ENCODE measurements around the gene SLC4A2. TPM values are rescaled to one million over a fixed set of nuclear protein-coding genes. Genes with fewer than 3 reads are reported as not detected.
"Not testable (repeated sequence)": the region's sequence is repeated elsewhere in the genome, so short reads cannot be mapped to it uniquely, and the experiment has no call there.

SLC4A2 gene
- 199 and 223 TPM in 2 replicates for total RNA-seq (2014; rRNA removed; shearing (Covaris generic))
- 313 and 434 TPM in 2 replicates for polyA plus RNA-seq (2014; cell fraction: nucleus; rRNA removed)

- peak; percentile 61 for DNase-seq (ENCODE audit: extremely low read depth, low read depth)
These were observed at the start of gene SLC4A2 for GRCh38 chr7:151059367-151060112. Gene SLC4A2, plus strand, starts transcription at chr7:151059589. Its CDS starts 2,399 bp downstream, at chr7:151061988.

- no peak for DNase-seq (ENCODE audit: extremely low read depth, low read depth)
These were observed 49.4 kb upstream of the SLC4A2 start for GRCh38 chr7:151010037-151010306.

- no peak for DNase-seq (ENCODE audit: extremely low read depth, low read depth)
These were observed 48.9 kb upstream of the SLC4A2 start for GRCh38 chr7:151010307-151011096.

GRCh38 chr7:151011097-151011409, 48.3 kb upstream of the SLC4A2 start:
- DNase-seq (ENCODE audit: extremely low read depth, low read depth): no peak

GRCh38 chr7:151011616-151012015, 47.8 kb upstream of the SLC4A2 start:
- DNase-seq (ENCODE audit: extremely low read depth, low read depth): not testable (repeated sequence)

GRCh38 chr7:151012031-151012692, 47.2 kb upstream of the SLC4A2 start:
- DNase-seq (ENCODE audit: extremely low read depth, low read depth): no peak

- peak; percentile 7 for DNase-seq (ENCODE audit: extremely low read depth, low read depth)
These were observed 46.5 kb upstream of the SLC4A2 start for GRCh38 chr7:151012911-151013347.

GRCh38 chr7:151013356-151013732, 46.0 kb upstream of the SLC4A2 start:
- DNase-seq (ENCODE audit: extremely low read depth, low read depth): no peak

- DNase-seq (ENCODE audit: extremely low read depth, low read depth): no peak
These were observed 45.5 kb upstream of the SLC4A2 start for GRCh38 chr7:151013733-151014497.

- DNase-seq (ENCODE audit: extremely low read depth, low read depth): no peak
These were observed 44.4 kb upstream of the SLC4A2 start for GRCh38 chr7:151014950-151015349.

GRCh38 chr7:151015967-151016366, 43.4 kb upstream of the SLC4A2 start:
- DNase-seq (ENCODE audit: extremely low read depth, low read depth): no peak

- no peak for DNase-seq (ENCODE audit: extremely low read depth, low read depth)
These were observed 42.9 kb upstream of the SLC4A2 start for GRCh38 chr7:151016505-151016904.

GRCh38 chr7:151016942-151017341, 42.4 kb upstream of the SLC4A2 start:
- DNase-seq (ENCODE audit: extremely low read depth, low read depth): no peak

- DNase-seq (ENCODE audit: extremely low read depth, low read depth): no peak
These were observed 41.9 kb upstream of the SLC4A2 start for GRCh38 chr7:151017370-151017952.

GRCh38 chr7:151017953-151018420, 41.4 kb upstream of the SLC4A2 start:
- DNase-seq (ENCODE audit: extremely low read depth, low read depth): peak; percentile 31

GRCh38 chr7:151018421-151019129, 40.8 kb upstream of the SLC4A2 start:
- DNase-seq (ENCODE audit: extremely low read depth, low read depth): no peak

- no peak for DNase-seq (ENCODE audit: extremely low read depth, low read depth)
These were observed 40.3 kb upstream of the SLC4A2 start for GRCh38 chr7:151019130-151019447.

GRCh38 chr7:151020231-151020630, 39.2 kb upstream of the SLC4A2 start:
- no peak for DNase-seq (ENCODE audit: extremely low read depth, low read depth)

GRCh38 chr7:151023232-151023631, 36.2 kb upstream of the SLC4A2 start:
- no peak for DNase-seq (ENCODE audit: extremely low read depth, low read depth)

Measured in NCI-H460 (cell line).